ENCODE data around the gene RTEL1. TPM values are rescaled to one million over a fixed set of nuclear protein-coding genes. Genes with fewer than 3 reads are reported as not detected.

Gene RTEL1
- total RNA-seq, 2 experiments from 2014 or later, result 25.5 to 27.6 TPM

DNA sequence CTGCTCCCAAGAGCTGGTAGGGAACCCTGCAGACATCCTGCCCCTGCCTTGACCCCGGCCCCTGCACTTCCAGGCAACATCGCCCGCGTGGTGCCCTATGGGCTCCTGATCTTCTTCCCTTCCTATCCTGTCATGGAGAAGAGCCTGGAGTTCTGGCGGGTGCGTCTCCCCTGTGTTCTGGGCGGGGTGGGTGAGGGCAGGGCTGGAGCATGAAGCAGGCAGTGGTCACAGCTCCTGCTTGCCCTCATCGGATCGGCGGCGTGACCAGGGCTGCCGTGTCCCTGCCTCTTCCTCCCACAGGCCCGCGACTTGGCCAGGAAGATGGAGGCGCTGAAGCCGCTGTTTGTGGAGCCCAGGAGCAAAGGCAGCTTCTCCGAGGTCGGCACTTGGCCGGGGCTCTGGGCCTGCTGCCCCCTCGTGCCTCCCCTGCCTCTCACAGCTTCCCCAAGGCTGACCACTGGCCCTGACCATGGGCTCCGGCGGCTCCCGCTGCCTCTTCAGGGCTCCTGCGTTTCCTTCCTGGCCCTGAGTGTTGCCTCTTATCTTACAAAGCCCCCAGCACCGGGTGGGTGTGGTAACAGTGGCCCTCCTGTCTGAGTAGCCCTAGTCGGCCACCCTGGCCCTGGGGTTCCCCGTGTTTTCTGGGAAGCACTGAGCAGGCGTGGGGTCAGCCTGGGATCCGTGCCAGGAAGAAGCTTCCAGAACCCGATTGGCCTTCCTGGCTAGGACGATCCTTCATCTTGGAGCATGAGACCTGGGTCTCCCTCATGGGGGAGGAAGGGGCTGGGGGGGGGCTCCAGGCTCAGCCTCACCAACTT, 30.3 kb downstream of the RTEL1 start:
- Histone ChIP-seq H3K36me3 (ENCODE audit: insufficient read depth, low read length) (no peaks in the 10 kb centered on the region), H3K27ac (ENCODE audit: low read depth in 1 of 2, low read length in 2 of 2) (no peak overlapping the region), H3K4me1 (ENCODE audit: insufficient read depth, low read length) (peaks cover 24% of the 10 kb centered on the region), H3K9me3 (ENCODE audit: control insufficient read depth in 1 of 2, insufficient read depth in 1 of 2, low read length in 2 of 2) (peaks cover 0 to 18% of the 10 kb centered on the region in 2 experiments), H3K27me3 (ENCODE audit: control insufficient read depth in 1 of 2, insufficient read depth in 2 of 2, low read length in 2 of 2) (no peaks in the 10 kb centered on the region), H3K4me3 (ENCODE audit: low read length) (no peak overlapping the region)
- Mint-ChIP-seq H3K9me3 (no peaks in the 10 kb centered on the region), H3K27me3 (no peaks in the 10 kb centered on the region), H3K4me3 (no peak overlapping the region), H3K27ac (no peak overlapping the region), H3K4me1 (ENCODE audit: low read depth) (no peaks in the 10 kb centered on the region), H3K36me3 (ENCODE audit: low read depth) (no peaks in the 10 kb centered on the region)
- intact Hi-C loops (cut with DNase I, micrococcal nuclease), result no loop called here
- DNase-seq, result no peak
- POLR2A ChIA-PET, result no interaction called here
- no peak for ATAC-seq (ENCODE audit: poor library complexity)
- no peak for TF ChIP-seq CTCF (IDR thresholded peaks at IDR 0.05)
- CTCF ChIA-PET, result no interaction called here

DNA sequence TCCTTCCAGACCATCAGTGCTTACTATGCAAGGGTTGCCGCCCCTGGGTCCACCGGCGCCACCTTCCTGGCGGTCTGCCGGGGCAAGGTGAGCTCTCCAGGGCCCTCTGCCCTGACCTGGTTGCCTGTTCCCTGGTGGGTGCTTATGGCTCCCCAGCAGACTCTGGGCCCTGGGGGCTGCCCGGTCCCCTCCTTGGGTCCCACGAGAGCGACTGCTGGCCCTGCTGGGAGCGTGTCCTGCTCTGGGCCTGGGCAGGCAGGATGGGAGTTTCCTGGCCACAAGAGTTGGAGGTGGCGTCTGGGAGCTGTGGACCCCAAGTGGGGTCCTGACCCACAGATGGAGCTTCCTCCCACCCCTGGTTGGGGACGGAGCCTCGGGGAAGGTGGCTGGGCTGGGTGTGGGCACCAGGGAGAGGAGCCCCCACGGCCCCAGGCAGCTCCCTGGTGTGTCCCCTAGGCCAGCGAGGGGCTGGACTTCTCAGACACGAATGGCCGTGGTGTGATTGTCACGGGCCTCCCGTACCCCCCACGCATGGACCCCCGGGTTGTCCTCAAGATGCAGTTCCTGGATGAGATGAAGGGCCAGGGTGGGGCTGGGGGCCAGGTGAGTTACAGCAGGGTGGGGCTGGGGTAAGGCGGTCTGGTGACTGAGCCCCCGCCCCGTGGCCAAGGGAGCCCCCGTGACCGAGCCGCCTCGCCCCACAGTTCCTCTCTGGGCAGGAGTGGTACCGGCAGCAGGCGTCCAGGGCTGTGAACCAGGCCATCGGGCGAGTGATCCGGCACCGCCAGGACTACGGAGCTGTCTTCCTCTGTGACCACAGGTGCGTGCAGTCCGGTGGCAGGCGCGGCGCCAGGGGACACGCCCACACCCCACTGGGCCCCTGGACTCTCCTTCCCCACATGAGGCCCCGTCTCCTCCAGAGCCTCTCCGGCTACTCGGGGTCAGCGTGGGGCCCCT, 31.2 kb downstream of the RTEL1 start:
- POLR2A ChIA-PET, result no interaction called here
- no peak for DNase-seq

More for the DNA sequence above, 31.2 kb downstream of the RTEL1 start:
- Mint-ChIP-seq H3K9me3 (no peaks in the 10 kb centered on the region), H3K4me3 (no peak overlapping the region), H3K4me1 (ENCODE audit: low read depth) (no peaks in the 10 kb centered on the region), H3K27me3 (no peaks in the 10 kb centered on the region), H3K27ac (no peak overlapping the region), H3K36me3 (ENCODE audit: low read depth) (no peaks in the 10 kb centered on the region)
- H3K4me3 ChIP-seq (ENCODE audit: low read length), result no peak overlapping the region
- no peak overlapping the region for H3K27ac ChIP-seq (ENCODE audit: low read depth in 1 of 2, low read length in 2 of 2)
- no peak for TF ChIP-seq CTCF (IDR thresholded peaks at IDR 0.05)
- peaks cover 31% of the 10 kb centered on the region for H3K4me1 ChIP-seq (ENCODE audit: insufficient read depth, low read length)
- no peak for ATAC-seq (ENCODE audit: poor library complexity)
- CTCF ChIA-PET, result no interaction called here
- no peaks in the 10 kb centered on the region for H3K36me3 ChIP-seq (ENCODE audit: insufficient read depth, low read length)
- intact Hi-C loops (cut with DNase I, micrococcal nuclease), result no loop called here
- H3K9me3 ChIP-seq (ENCODE audit: control insufficient read depth in 1 of 2, insufficient read depth in 1 of 2, low read length in 2 of 2), result peaks cover 0 to 18% of the 10 kb centered on the region in 2 experiments
- H3K27me3 ChIP-seq (ENCODE audit: control insufficient read depth in 1 of 2, insufficient read depth in 2 of 2, low read length in 2 of 2), result no peaks in the 10 kb centered on the region

Measured in CD4-positive, alpha-beta T cell (primary cell).